ENCODE measurements around the gene ACSS1.

DNA sequence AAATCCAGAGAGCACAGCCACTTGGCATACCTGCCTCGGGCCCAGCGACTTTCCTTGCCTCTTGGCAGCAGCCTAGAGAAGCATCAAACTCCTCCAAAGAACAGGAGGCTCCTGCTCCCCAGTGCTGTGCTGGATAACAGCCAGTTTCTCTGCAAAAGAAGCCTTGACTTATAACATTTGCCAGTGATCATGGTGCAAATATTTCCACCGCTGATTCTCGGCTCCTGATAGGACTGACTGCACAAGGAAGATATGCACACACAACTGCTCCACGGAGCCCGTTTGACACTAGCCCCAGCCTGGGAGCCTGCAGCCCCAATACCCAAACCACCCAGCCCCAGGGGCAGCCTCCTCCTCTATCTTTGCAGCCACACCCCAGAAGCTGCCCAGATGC lies 17.5 kb downstream of the ACSS1 start:
- TF ChIP-seq SP2 (IDR thresholded peaks at IDR 0.05; ENCODE audit: low read length) (no peak), CTCF (IDR thresholded peaks at IDR 0.05; ENCODE audit: control extremely low read depth in 1 of 3, insufficient read depth in 1 of 3, low read depth in 1 of 3, low read length in 3 of 3) (no peak), POLR2A (IDR thresholded peaks at IDR 0.05; ENCODE audit: control extremely low read depth in 1 of 2, low read depth in 2 of 2, low read length in 2 of 2) (no peak), EZH2 (IDR thresholded peaks at IDR 0.05; ENCODE audit: low read depth, low read length, severe bottlenecking) (no peak), TAF1 (IDR thresholded peaks at IDR 0.05; ENCODE audit: low read depth, low read length) (no peak), SAP30 (IDR thresholded peaks at IDR 0.05; ENCODE audit: insufficient read depth, insufficient replicate concordance, low read length) (no peak), CBX8 (IDR thresholded peaks at IDR 0.05; ENCODE audit: borderline replicate concordance, low read depth, low read length) (no peak), MAFK (IDR thresholded peaks at IDR 0.05; ENCODE audit: low read depth, low read length) (no peak)
- TF ChIP-seq, protein P1, sequence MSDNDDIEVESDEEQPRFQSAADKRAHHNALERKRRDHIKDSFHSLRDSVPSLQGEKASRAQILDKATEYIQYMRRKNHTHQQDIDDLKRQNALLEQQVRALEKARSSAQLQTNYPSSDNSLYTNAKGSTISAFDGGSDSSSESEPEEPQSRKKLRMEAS (IDR thresholded peaks at IDR 0.05): no peak
- TF ChIP-seq, protein P2, sequence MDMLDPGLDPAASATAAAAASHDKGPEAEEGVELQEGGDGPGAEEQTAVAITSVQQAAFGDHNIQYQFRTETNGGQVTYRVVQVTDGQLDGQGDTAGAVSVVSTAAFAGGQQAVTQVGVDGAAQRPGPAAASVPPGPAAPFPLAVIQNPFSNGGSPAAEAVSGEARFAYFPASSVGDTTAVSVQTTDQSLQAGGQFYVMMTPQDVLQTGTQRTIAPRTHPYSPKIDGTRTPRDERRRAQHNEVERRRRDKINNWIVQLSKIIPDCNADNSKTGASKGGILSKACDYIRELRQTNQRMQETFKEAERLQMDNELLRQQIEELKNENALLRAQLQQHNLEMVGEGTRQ (IDR thresholded peaks at IDR 0.05; ENCODE audit: low read length): no peak
